GM18520 (cell line): ENCODE measurements around the gene KDF1.
"Not testable (repeated sequence)": the region's sequence is repeated elsewhere in the genome, so short reads cannot be mapped to it uniquely, and the experiment has no call there.

Experiments
- ATAC-seq: cut with Tn5 transposase; IDR thresholded peaks from one replicate; pipeline ENCODE4 v1.9.1; 2021; ENCODE audit not compliant: unreplicated experiment

The KDF1 gene

GRCh38 chr1:26957306-26957705 is 3.0 kb downstream of the KDF1 start:
- ATAC-seq: no peak

GRCh38 chr1:26956321-26956720 is 3.9 kb downstream of the KDF1 start:
- no peak for ATAC-seq

- no peak for ATAC-seq
These were observed 6.9 kb downstream of the KDF1 start for GRCh38 chr1:26953374-26953773.

GRCh38 chr1:26951821-26952497 is 8.3 kb downstream of the KDF1 start:
- ATAC-seq: no peak

- no peak for ATAC-seq
These were observed 9.1 kb downstream of the KDF1 start for GRCh38 chr1:26951216-26951615.

- ATAC-seq: no peak
These were observed 9.7 kb downstream of the KDF1 start for GRCh38 chr1:26950602-26951001.

- ATAC-seq: no peak
These were observed 10.3 kb downstream of the KDF1 start for GRCh38 chr1:26949926-26950319.

GRCh38 chr1:26949266-26949925 is 10.9 kb downstream of the KDF1 start:
- no peak for ATAC-seq

GRCh38 chr1:26948725-26949057 is 11.6 kb downstream of the KDF1 start:
- ATAC-seq: not testable (repeated sequence)

GRCh38 chr1:26946270-26946669 is 14.0 kb downstream of the KDF1 start:
- ATAC-seq: no peak

- ATAC-seq: no peak
These were observed 14.5 kb downstream of the KDF1 start for GRCh38 chr1:26945728-26946127.

- no peak for ATAC-seq
These were observed 15.1 kb downstream of the KDF1 start for GRCh38 chr1:26945138-26945537.

- no peak for ATAC-seq
These were observed 17.6 kb downstream of the KDF1 start for GRCh38 chr1:26942656-26943055.

GRCh38 chr1:26941311-26941710 is 19.0 kb downstream of the KDF1 start:
- no peak for ATAC-seq

GRCh38 chr1:26938659-26939025 is 21.6 kb downstream of the KDF1 start:
- no peak for ATAC-seq

GRCh38 chr1:26938004-26938658 is 22.1 kb downstream of the KDF1 start:
- no peak for ATAC-seq

- no peak for ATAC-seq
These were observed 23.4 kb downstream of the KDF1 start for GRCh38 chr1:26936823-26937222.

- no peak for ATAC-seq
These were observed 27.7 kb downstream of the KDF1 start for GRCh38 chr1:26932531-26932930.

- ATAC-seq: no peak
These were observed 36.6 kb downstream of the KDF1 start for GRCh38 chr1:26923711-26924110.

GRCh38 chr1:26922901-26923300 is 37.4 kb downstream of the KDF1 start:
- ATAC-seq: no peak

- ATAC-seq: no peak
These were observed 37.9 kb downstream of the KDF1 start for GRCh38 chr1:26922431-26922729.

GRCh38 chr1:26921540-26922430 is 38.5 kb downstream of the KDF1 start, which contains the start of gene NUDC:
Gene NUDC, plus strand, starts transcription at chr1:26921743. Its CDS starts 106 bp downstream, at chr1:26921849.
- ATAC-seq: peak; percentile 96
